Activated naive CD4-positive, alpha-beta T cell treated with anti-CD3 and anti-CD28 coated beads, Interleukin-2, amount 50 U/mL, for 72 hours (primary cell): ENCODE measurements around the gene SLC25A22. TPM values are rescaled to one million over a fixed set of nuclear protein-coding genes. Genes with fewer than 3 reads are reported as not detected.
A peak's percentile ranks its signal among the peaks of the same experiment; 100 is the strongest.

ENCODE experiments used
- ATAC-seq, 2 donors: fragments of 150-1000 bp; cut with Tn5 transposase; 2 replicates each; pipeline ENCODE4 v1.10.0; 2021; ENCODE audit warnings: mild to moderate bottlenecking in 2 of 2, moderate library complexity in 2 of 2
- DNase-seq, 2 donors: peaks; one replicate each; pipeline ENCODE4 v3.0.0; 2021 to 2022; ENCODE audit warnings: low spot score in 2 of 2
- H3K27ac Mint-ChIP-seq, 2 donors: one replicate each; pipeline ENCODE4 v1.8.0; 2022; ENCODE audit warnings: mild to moderate bottlenecking in 2 of 2, mixed read lengths in 2 of 2
- H3K36me3 Mint-ChIP-seq, 2 donors: one replicate each; pipeline ENCODE4 v1.8.0; 2022; ENCODE audit warnings: mixed read lengths in 2 of 2
- H3K9me3 Mint-ChIP-seq, 2 donors: one replicate each; pipeline ENCODE4 v1.8.0; 2022; ENCODE audit warnings: mixed read lengths in 2 of 2
- total RNA-seq, 2 donors: library from RNA; stranded (reverse); gene quantifications; one replicate each; pipeline ENCODE4 v1.2.3, GENCODE V29; 2022

Gene SLC25A22
- total RNA-seq, 2 donors from 2014 or later: 22.6 to 34.6 TPM

DNA sequence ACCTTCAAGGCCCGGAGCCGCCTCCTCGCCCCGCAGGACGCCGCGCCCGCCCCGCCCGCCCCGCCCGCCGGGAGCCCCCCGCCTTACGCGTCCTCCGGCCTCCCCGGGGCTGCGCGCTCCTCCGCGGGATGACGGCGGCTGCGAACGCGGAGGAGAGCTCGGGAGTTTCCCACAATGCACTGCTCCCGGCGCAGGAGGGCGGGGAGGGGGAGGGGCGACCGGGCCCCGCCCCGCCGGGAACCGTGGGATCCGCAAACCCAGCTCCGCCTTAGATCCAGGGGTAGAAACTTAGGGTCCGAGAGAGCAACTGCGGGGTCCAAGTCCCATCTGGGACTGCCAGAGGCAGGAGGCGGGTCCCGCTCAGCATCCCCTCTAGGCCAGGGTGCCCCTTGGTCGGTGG is 8.1 kb downstream of the SLC25A22 start, which contains the start of gene CEND1:
TSS of gene CEND1 (minus strand) at position 148 of the 400 bp plus-strand sequence. CDS start 1,514 bp downstream, outside the sequence.
- H3K36me3 Mint-ChIP-seq: no peaks in the 10 kb centered on the region

DNA sequence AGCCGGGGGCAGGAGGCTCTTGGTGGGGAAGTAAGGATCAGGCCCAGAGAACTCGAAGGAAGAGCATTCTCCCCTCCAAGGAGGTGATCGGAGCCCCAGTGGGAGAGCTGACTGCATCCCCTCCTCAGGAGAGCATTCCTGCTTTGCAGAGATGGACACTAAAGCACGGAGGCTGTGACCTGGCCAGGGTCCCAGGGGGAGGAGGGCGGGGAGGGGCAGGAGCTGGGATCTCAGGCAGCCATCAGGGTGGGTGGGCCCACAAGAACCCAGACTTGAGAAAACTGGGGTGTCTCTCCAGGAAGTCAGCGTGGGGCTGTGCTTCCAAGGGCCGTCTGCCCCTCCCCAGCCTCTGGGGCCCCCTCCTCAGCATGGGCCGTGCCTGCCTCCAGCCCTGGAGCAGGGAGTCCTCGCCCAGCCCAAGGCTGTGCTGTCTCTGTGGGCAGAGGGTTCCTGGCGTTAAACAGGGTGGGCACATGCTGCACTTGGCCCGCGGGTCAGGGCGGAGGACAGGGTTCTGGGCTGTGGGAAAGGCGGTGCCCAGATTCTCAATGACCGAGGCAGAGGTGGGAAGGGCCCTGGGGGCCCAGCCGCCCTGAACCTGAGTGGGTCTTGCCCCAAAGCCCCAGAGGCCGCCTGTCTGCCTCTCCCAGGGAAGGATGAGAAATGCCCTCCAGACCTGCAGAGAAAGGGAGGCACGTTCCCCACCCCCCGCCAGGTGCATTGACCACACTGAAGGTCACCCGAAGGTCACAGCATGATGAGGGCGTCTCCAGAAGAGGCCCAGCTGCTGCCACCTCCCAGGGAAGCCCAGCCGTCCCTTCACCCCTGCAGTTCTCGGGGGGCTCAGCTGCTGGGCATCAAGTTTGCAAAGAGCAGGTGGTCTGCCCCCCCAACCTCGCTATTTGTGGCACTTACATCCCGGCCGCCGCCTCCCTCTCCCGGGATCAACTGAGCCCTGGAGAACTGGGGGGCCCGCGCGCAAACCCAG is 8.8 kb downstream of the SLC25A22 start:
- DNase-seq (no peak), ATAC-seq (no peak)
- H3K27ac Mint-ChIP-seq: no peak overlapping the region
- no peaks in the 10 kb centered on the region for H3K36me3 Mint-ChIP-seq
- H3K9me3 Mint-ChIP-seq: no peaks in the 10 kb centered on the region

More for the DNA sequence above, 8.1 kb downstream of the SLC25A22 start, which contains the start of gene CEND1:
- no peak within 1 kb of the TSS for H3K27ac Mint-ChIP-seq
- DNase-seq (peak in 1 of 2 donors; percentile 61), ATAC-seq (peak in 1 of 2 donors; percentile 68)
- H3K9me3 Mint-ChIP-seq: no peaks in the 10 kb centered on the region

DNA sequence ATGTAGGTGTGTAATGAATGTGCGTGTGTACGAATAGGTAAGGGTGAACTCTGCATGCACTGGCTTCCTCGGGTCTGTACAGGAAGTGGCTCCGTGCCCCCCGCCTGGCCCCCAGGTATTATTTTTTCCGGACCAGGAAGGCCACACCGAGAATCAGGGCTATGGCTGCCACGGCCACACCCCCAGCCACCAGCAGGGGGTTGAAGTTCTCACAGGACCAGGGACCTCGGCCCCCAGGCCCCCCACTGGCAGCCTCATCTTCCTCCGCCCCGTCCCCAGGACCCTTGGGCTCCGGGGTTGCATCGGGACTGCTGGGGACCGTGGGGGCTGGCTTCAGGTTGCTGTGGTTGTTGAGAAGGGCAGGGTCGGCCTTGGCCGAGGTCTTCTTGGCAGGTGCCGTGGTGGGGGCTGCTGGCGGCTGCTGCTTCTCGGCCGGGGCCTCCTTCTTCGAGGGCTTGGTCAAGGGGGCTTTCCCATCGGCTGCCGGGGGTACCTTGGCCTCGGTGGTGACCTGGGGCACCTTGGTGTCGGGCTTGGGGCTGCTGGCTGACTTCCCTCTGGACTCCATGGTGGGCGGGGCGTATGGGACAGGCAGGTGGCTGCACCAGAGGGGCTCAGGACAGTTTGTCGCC is 10.0 kb downstream of the SLC25A22 start:
- Mint-ChIP-seq H3K27ac (no peak overlapping the region), H3K9me3 (no peaks in the 10 kb centered on the region), H3K36me3 (peaks cover 0 to 5% of the 10 kb centered on the region in 2 donors)
- DNase-seq (no peak), ATAC-seq (no peak)

DNA sequence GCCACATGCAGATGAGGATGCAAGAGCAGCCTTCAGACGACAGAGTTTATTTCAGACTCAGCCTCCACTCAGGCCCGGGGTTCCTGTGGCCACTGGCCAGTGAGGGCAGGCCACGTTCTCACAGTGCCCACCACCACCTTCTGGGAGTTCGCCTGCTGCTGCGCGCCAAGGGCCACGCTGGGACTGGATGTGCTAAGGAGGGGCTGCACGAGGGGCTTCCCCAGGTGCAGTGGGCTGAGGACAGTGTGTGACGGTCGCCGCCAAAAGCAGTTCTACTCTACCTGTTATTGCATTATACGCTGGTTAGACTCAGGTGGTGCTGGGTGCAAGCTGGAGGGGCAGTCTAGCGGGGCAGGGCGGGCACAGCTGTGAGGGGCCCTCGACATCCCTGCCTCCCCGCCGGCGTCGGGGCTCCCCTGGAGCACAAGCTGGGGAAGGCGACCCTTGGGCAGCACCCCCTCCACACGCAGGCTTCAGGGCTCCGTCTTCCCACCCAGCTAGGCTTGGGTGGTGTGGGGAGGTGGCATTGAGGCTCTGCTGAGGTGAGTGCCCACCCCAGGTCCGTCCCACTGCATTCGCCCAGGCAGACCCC is 10.9 kb downstream of the SLC25A22 start:
- ATAC-seq (no peak), DNase-seq (no peak)
- H3K36me3 Mint-ChIP-seq: peaks cover 0 to 5% of the 10 kb centered on the region in 2 donors
- H3K9me3 Mint-ChIP-seq: no peaks in the 10 kb centered on the region
- no peak overlapping the region for H3K27ac Mint-ChIP-seq

DNA sequence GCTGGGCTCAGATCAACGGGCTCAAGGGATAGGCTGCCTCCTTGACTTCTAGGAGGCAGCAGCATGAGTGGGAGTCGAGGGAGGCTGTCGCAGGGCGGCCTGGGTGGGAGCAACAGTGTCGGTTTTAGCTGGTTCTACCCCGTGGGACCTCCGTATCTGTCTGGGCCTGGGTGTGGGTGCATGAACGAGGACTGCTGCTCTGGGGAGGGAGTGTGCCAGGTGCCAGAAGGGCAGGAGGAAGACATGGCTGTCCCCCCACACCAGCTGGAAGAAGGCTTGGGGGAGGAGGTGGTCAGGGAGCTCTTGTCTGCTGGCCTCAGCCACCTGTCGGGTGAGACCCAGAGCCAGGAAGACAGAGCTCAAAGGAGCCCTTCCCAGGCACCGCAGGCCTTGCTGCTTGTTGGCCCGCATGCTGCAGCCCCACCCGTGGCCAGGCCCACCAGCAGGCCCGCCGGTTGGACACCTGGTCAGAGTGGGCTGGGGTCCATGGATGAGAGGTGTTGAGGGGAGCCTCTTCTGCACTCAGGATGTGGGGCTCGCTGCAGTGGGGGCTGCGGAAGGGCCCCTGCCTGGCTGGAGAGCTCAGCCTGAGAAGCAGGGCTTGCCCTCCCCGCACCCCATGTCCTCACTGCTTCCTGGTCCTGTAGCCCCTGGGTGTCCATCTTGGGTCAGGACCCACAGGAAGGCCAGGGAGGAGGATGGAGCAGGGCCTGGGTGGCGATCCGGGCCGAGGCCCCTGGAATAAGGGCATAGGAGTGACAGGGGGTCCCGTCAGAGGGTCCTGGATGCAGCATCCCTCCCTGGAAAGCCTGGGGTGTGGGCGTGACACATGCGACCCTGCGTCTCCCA is 11.6 kb downstream of the SLC25A22 start:
- ATAC-seq (no peak), DNase-seq (no peak)
- H3K36me3 Mint-ChIP-seq: peaks cover 0 to 5% of the 10 kb centered on the region in 2 donors
- no peaks in the 10 kb centered on the region for H3K9me3 Mint-ChIP-seq
- no peak overlapping the region for H3K27ac Mint-ChIP-seq

DNA sequence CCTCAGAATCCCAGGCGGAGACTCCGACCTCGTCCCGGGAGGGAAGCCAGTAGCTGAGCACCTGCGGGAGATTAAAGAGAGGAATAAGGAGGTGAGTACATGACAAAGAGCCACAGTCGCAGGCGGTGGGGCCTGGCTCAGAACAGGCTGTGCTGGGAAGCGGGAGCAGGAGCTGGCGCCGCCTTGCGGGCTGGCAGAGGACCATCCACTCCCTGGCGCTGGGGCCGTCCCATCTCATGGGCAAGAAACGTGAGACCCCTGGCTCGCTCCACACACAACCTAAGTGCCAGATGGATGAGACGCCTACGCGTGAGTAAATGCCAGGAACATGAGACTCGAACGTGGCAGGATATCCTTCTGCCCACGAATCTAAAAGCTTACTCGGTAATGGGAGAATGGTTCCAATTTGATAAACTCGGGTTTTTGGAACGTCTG is 14.5 kb downstream of the SLC25A22 start:
- Mint-ChIP-seq H3K9me3 (no peaks in the 10 kb centered on the region), H3K27ac (no peak overlapping the region), H3K36me3 (peaks cover 0 to 5% of the 10 kb centered on the region in 2 donors)
- peak; percentile 63 to 73 for ATAC-seq
- DNase-seq: no peak

DNA sequence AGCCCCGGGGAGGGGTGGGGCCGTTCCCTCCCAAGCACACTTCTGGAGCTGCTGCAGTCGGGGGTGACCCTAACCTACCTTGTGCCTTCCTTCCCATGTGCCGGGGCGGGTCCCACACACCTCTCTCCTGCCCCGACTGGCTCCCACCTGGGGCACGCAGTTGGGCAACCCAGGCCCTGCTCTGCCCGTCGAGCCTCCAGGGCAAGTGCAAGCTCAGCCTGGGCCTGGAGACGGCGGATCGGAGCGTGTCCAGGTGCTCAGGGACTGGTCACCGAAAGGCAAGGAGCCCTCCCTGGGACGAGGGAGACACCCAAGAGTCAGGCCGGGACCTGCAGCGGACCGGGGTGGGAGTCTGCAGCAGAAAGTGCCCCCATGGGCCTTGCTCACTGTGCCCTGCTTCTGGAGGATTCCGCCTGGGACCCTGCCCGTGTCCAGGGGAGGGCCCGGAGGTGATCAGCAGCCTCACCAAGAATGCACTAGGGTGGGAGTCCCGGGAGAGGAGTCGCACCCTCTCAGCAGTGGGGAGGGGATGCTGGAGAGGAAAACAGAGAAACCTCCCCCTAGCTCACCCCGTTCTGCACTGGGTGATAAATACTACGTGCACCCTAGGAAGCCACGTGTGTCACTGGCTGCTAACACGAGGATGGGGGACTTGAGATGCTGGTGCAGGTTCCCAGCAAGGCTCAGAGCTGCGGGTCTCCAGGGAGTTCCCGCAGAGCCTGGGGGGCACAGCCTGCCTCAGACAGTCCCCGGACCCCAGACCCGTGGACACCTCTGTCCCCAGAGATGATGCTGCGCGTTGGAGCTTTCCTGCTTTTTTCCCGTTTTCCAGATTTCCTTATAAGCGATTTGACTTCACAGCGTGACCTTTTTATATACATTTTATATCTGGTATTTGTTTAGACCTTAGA is 15.6 kb downstream of the SLC25A22 start:
- Mint-ChIP-seq H3K9me3 (no peaks in the 10 kb centered on the region), H3K36me3 (peaks cover 0 to 5% of the 10 kb centered on the region in 2 donors), H3K27ac (no peak overlapping the region)
- DNase-seq (no peak), ATAC-seq (no peak)

DNA sequence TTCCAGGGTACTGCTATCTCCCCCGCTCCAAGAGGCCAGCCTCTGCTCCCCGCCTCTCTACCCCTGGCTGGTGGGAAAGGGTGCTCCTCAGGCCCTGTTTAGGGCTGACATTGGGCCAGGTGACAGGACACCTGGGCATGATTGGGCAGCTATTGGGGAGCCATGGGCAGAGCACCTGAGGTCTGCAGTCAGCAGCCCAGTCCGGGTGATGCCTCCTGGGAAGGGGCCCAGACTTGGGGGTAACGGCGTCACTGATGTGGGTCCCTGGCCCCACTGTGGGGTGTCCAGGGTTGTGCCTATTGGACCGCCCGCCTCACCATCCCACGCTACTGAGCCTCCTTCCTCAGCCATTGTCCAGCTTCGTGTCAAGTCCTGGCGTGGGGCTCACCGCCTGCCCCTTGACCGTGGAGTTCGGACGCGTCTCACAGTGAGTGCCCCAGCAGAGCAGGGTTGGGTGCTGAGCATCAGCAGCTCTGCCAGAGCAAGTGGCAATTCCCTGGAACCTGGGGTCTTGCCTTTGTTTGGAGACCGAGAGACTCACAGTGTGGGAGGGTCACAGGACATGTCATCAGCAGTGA is 18.0 kb downstream of the SLC25A22 start:
- no peak for DNase-seq
- no peak for ATAC-seq
- H3K27ac Mint-ChIP-seq: no peak overlapping the region
- peaks cover 0 to 5% of the 10 kb centered on the region in 2 donors for H3K36me3 Mint-ChIP-seq
- no peaks in the 10 kb centered on the region for H3K9me3 Mint-ChIP-seq

DNA sequence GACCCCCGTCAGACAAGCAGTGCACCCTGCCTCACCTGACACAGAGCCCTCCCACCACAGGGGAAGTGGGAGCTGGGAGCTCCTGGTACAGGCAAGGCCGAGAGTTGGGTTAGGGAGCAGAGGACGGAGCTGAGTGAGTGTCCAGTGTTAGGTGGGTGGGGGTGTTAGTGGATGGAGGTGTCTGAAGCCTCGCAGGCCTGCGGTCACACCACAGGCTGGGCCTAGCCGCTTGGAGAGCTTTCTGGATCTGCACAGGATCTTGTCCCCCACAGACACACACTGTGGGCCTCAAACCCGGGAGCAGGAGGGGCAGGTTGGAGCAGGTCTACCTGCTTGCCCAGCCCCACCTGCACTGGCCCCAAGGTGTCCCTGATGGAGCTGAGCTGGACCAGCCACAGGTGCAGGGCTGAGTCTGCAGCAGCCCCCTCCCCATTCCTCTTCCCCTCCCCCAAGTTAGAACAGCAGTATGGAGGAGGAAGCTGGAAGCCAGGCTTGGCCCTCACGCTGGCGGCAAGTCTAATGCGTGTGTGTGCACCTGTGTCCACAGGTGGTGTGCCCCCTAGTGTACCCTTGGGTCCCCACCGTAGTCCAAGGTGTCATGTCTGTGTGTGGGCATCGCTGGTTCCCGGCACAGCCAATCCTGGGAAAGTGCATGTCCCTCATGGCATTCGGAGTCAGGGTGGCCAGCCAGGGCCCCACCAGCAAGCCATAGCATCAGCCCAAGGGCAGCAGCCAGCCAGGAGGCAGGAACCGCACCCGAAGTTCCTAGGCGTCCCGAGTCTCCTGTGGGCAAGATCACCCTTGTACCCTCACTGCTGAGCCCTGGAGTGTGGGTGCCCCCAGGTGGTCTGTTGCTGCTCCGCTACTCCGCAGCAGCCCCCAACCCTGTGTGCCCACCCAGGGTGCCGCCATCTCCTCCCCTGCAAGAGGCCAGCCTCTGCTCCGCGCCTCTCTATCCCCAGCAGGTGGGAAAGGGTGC is 18.8 kb downstream of the SLC25A22 start:
- H3K9me3 Mint-ChIP-seq: no peaks in the 10 kb centered on the region
- H3K27ac Mint-ChIP-seq: no peak overlapping the region
- peaks cover 0 to 5% of the 10 kb centered on the region in 2 donors for H3K36me3 Mint-ChIP-seq
- DNase-seq: no peak
- no peak for ATAC-seq

DNA sequence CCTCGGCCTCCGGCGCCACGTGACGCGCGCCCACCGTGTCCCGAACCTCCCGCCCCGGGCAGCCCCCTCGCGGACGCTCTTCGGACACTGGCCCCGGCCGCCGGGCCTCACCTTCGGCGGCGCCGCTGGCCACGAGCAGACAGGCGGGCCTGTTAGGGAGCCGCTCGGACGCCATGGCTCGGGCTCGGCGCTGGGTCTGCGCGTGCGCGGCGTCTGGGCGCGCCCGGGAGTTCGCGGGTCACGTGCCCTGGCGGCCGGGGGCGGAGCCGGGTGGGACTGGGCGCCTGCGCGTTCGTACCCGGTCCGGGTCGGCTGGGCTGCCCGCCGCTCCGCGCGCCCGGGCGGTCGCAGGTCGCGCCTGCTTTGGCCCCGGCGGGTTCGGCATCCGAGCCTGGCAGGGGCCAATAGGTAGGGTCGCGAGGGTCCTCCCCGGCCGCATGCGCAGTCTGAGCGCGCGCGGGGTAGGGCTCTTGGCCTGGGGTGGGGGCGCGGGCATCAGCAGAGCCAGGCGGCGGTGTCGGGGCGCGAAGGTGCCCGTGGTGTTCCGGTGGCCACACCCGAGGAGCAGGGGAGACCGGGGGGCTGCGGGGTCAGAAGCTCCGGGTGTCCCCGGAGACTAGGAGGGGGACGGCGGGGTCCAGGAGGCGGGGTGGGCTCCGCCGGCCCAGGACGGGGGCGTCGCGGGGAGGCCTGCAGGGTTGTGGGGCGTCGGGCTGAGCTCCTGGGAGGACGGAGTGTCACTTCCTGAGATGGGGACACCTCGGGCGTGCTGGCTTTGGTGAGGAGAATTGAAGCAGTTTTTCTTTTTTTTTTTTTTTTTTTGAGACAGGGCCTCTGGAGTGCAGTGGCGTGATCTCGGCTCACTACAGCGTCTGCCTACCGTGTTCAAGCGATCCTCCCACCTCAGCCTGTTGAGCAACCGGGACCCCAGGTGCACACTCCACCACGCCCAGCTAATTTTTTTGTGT is 20.5 kb downstream of the SLC25A22 start, which contains the start of gene GATD1:
TSS of gene GATD1 (minus strand) at position 200 of the 968 bp plus-strand sequence. CDS start at position 175, 25 bp downstream.
- H3K36me3 Mint-ChIP-seq: no peaks in the 10 kb centered on the region
- DNase-seq (peak; percentile 96 to 99), ATAC-seq (peak; percentile 88 to 92)
- H3K27ac Mint-ChIP-seq: peak within 1 kb of the TSS; percentile 81 to 93
- H3K9me3 Mint-ChIP-seq: no peaks in the 10 kb centered on the region

DNA sequence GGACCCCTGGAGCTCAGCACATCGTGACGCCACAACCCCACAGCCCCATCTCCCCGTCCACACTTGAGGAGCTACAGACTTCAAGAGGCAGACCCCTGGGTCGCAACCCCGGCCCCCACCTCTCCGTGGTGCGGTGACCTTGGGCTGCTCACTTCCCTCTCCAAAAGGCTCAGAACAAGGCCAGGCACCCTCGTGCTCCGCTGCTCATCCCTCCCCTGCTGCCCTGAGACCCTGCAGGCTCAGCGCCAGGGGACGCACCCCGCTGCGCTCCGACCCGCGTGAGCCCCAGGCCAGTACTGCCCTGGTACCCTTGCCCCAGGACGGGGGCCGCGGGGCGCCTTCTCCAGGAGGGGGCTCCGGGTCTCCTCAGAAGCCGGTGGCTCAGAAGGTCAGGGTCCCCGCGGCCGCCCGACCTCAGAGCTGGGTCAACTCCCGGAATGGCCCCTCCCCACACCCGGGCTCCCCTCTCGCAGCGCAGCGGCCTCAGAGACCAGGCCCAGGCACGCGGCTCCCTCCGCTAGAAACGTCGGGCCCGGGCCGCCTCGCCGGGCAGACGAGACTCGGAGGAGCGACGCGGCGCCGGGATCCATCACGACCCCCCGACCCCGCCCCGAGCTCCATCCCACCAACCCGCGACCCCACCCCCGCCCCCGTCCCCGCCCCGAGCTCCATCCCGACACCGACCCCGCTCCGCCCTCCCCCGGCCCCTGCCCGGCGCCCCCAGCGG is 21.4 kb downstream of the SLC25A22 start:
- Mint-ChIP-seq H3K36me3 (no peaks in the 10 kb centered on the region), H3K27ac (peak overlapping the region; percentile 81 to 93), H3K9me3 (no peaks in the 10 kb centered on the region)
- ATAC-seq (peak; percentile 58 to 71), DNase-seq (peak in 1 of 2 donors; percentile 59)

DNA sequence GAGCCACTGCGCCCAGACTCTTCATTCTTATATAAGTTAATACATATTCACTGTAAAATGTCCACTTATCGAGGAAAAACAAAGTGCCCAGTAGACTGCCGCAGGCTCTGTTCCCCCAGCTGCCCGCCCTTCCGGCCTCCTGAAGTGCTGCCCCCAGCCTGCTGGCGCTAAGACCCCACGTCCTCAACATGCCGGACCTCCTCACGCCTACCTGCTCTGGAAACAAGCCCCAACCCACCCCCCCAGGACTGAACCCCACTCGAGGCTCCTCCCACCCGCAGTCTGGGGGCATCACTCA is 21.9 kb downstream of the SLC25A22 start:
- DNase-seq (no peak), ATAC-seq (no peak)
- Mint-ChIP-seq H3K27ac (peak overlapping the region; percentile 81 to 93), H3K9me3 (no peaks in the 10 kb centered on the region), H3K36me3 (no peaks in the 10 kb centered on the region)
